ENCODE measurements around the gene CEACAM16.

DNA sequence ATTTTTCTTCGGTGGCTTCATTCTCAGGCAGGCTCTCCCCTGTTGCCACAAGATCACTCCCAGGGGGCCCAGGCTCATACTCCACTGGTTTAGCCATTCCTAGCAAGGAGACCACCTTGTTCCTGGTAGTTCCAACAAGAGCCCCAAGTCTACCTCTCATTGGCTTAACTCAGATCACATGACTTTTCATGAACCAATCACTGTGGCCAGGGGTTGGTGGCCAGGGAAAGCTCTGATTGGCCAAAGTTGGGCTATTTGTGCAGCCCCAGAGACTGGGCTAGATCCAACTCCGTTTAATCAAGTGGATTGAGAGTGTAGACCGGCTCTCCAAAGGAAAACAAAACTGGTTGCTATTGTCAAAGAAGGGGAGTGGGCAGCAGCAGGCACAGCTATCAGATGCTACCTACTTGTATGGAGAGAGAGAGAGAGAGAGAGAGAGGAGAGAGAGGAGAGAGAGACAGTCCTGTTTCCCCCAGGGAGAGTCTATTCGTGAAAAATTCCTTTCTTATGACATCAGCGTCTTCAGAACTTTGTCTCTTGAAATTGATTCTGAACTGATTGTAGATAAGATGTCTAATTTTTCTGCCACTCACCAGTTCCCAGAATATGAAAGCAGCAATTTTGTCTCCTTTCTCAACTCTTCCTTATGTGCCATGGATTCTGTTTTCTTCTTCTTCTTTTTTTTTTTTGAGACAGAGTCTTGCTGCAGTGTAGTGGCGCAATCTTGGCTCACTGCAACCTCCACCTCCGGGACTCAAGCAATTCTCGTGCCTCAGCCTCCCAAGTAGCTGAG is 21.7 kb upstream of the CEACAM16 start:
- TF ChIP-seq POLR2A (IDR thresholded peaks at IDR 0.05; ENCODE audit: borderline replicate concordance, extremely low read depth, insufficient read depth, insufficient read length) (no peak), TCF7L2 (IDR thresholded peaks at IDR 0.05; ENCODE audit: borderline replicate concordance, extremely low read depth, insufficient read depth, insufficient read length) (no peak), CEBPB (IDR thresholded peaks at IDR 0.05; ENCODE audit: low read depth) (peak; percentile 57; the same call in 1 of the 2 replicates), EGR1 (IDR thresholded peaks at IDR 0.05; ENCODE audit: low read depth) (no peak)
- TF ChIP-seq, protein P1, sequence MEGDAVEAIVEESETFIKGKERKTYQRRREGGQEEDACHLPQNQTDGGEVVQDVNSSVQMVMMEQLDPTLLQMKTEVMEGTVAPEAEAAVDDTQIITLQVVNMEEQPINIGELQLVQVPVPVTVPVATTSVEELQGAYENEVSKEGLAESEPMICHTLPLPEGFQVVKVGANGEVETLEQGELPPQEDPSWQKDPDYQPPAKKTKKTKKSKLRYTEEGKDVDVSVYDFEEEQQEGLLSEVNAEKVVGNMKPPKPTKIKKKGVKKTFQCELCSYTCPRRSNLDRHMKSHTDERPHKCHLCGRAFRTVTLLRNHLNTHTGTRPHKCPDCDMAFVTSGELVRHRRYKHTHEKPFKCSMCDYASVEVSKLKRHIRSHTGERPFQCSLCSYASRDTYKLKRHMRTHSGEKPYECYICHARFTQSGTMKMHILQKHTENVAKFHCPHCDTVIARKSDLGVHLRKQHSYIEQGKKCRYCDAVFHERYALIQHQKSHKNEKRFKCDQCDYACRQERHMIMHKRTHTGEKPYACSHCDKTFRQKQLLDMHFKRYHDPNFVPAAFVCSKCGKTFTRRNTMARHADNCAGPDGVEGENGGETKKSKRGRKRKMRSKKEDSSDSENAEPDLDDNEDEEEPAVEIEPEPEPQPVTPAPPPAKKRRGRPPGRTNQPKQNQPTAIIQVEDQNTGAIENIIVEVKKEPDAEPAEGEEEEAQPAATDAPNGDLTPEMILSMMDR (IDR thresholded peaks at IDR 0.05 in 2 of 3, conservative IDR thresholded peaks at IDR 0.05 in 1 of 3; ENCODE audit: borderline replicate concordance in 1 of 3, insufficient read depth in 1 of 3, low read depth in 2 of 3, low read length in 2 of 3), result no peak

Measured in HCT116 (cell line).